A673 (cell line): ENCODE results near the gene RCC2. TPM values are rescaled to one million over a fixed set of nuclear protein-coding genes. Genes with fewer than 3 reads are reported as not detected.

Experiments
- BruUV-seq: library from RNA; stranded (reverse); fragments of 400-500 nt; replicated peaks from 2 replicates; lab custom pipeline; 2021; lab: Mats Ljungman, UMichigan
- CTCF ChIA-PET: fragments of 300-600 bp; sonication (Branson Sonifier 250); formaldehyde crosslinking; loops from one replicate; lab custom pipeline; 2022; ENCODE audit warnings: antibody characterized with exemption; lab: Charles Lee
- POLR2A ChIA-PET: fragments of 300-600 bp; sonication (Branson Sonifier 250); formaldehyde crosslinking; loops from one replicate; lab custom pipeline; 2022; ENCODE audit warnings: antibody characterized with exemption; ENCODE audit not compliant: low non-redundant PET; lab: Charles Lee
- DNase-seq: peaks from one replicate; pipeline ENCODE4 v3.0.0-alpha.2; 2015; ENCODE audit warnings: low spot score
- H3K27ac ChIP-seq: fragments of 200-600 bp; sonication (generic); 2 replicates; pipeline ENCODE4 v1.5.1; 2016; ENCODE audit warnings: mixed run types, low read depth, mild to moderate bottlenecking, mixed read lengths, antibody characterized with exemption, low read length; ENCODE audit not compliant: poor library complexity, severe bottlenecking
- H3K27me3 ChIP-seq: fragments of 200-600 bp; sonication (generic); replicated peaks from 2 replicates; pipeline ENCODE4 v1.6.1; 2017; ENCODE audit warnings: mixed run types, low read depth, mild to moderate bottlenecking, mixed read lengths, antibody characterized with exemption, low read length; ENCODE audit not compliant: insufficient read depth, poor library complexity
- H3K36me3 ChIP-seq: fragments of 200-600 bp; sonication (generic); 2 replicates; pipeline ENCODE4 v1.6.1; 2016; ENCODE audit warnings: mixed run types, mild to moderate bottlenecking, mixed read lengths, antibody characterized with exemption, low read length; ENCODE audit not compliant: insufficient read depth, poor library complexity, severe bottlenecking
- H3K4me1 ChIP-seq: fragments of 200-600 bp; sonication (generic); 2 replicates; pipeline ENCODE4 v1.6.1; 2017; ENCODE audit warnings: mixed run types, mild to moderate bottlenecking, mixed read lengths, antibody characterized with exemption, low read length; ENCODE audit not compliant: insufficient read depth, poor library complexity, severe bottlenecking
- H3K4me3 ChIP-seq: fragments of 200-600 bp; sonication (generic); 2 replicates; pipeline ENCODE4 v1.5.1; 2016; ENCODE audit warnings: low read depth, mixed run types, mild to moderate bottlenecking, mixed read lengths, low read length; ENCODE audit not compliant: poor library complexity, severe bottlenecking
- H3K9me3 ChIP-seq: fragments of 200-600 bp; sonication (generic); 2 replicates; pipeline ENCODE4 v1.6.1; 2016; ENCODE audit warnings: mixed run types, low read depth, mild to moderate bottlenecking, mixed read lengths, antibody characterized with exemption, low read length; ENCODE audit not compliant: poor library complexity, severe bottlenecking
- CTCF ChIP-seq: fragments of 300-800, 200-600 bp; sonication (generic); conservative IDR thresholded peaks from 2 replicates; pipeline ENCODE4 v1.5.1; 2017; ENCODE audit warnings: low read depth, mild to moderate bottlenecking, antibody characterized with exemption, low read length, moderate library complexity, mixed read lengths
- EZH2 ChIP-seq: fragments of 200-600 bp; sonication (generic); IDR thresholded peaks from 2 replicates; pipeline ENCODE4 v1.6.1; 2017; ENCODE audit warnings: borderline replicate concordance, low read depth, mild to moderate bottlenecking, mixed read lengths, antibody characterized with exemption, low read length; ENCODE audit not compliant: poor library complexity, severe bottlenecking
- intact Hi-C: fragments of 100-400 bp; cut with micrococcal nuclease; formaldehyde crosslinking; loops from one replicate; pipeline ENCODE4 v1.10.0; 2022; ENCODE audit not compliant: unreplicated experiment
- total RNA-seq: library from RNA; stranded (reverse); gene quantifications from 2 replicates; pipeline ENCODE4 v1.2.3, GENCODE V29; 2021

Gene RCC2
- total RNA-seq, 1 experiment from 2014 or later = 182 TPM

GRCh38 chr1:17422461-17422860 is 17.0 kb downstream of the RCC2 start:
- Histone ChIP-seq H3K9me3 (no peaks in the 10 kb centered on the region), H3K27ac (no peak overlapping the region), H3K4me3 (no peak overlapping the region), H3K36me3 (peaks cover 98% of the 10 kb centered on the region), H3K27me3 (no peaks in the 10 kb centered on the region), H3K4me1 (peaks cover 4% of the 10 kb centered on the region)
- ChIA-PET POLR2A (no interaction called here), CTCF (no interaction called here)
- no TSS peak for BruUV-seq
- no peak for TF ChIP-seq CTCF
- TF ChIP-seq EZH2 = no peak
- no peak for DNase-seq
- intact Hi-C loops = no loop called here

GRCh38 chr1:17420391-17420918 is 19.0 kb downstream of the RCC2 start:
- no peak overlapping the region for H3K4me3 ChIP-seq
- ChIA-PET POLR2A (no interaction called here), CTCF (no interaction called here)
- H3K36me3 ChIP-seq = peaks cover 98% of the 10 kb centered on the region
- TF ChIP-seq CTCF (no peak), EZH2 (no peak)
- H3K9me3 ChIP-seq = no peaks in the 10 kb centered on the region
- TSS peak; percentile 4 for BruUV-seq
- H3K27me3 ChIP-seq = no peaks in the 10 kb centered on the region
- peak overlapping the region; percentile 44 for H3K27ac ChIP-seq
- DNase-seq = no peak
- peaks cover 4% of the 10 kb centered on the region for H3K4me1 ChIP-seq
- intact Hi-C loops = no loop called here

GRCh38 chr1:17419626-17420328 is 19.7 kb downstream of the RCC2 start:
- no TSS peak for BruUV-seq
- Histone ChIP-seq H3K9me3 (no peaks in the 10 kb centered on the region), H3K36me3 (peaks cover 98% of the 10 kb centered on the region), H3K27ac (no peak overlapping the region), H3K27me3 (no peaks in the 10 kb centered on the region), H3K4me1 (peaks cover 4% of the 10 kb centered on the region), H3K4me3 (no peak overlapping the region)
- TF ChIP-seq CTCF (peak; percentile 100), EZH2 (no peak)
- ChIA-PET CTCF (no interaction called here), POLR2A (no interaction called here)
- peak; percentile 77 for DNase-seq
- intact Hi-C loops = no loop called here
